Panc1 (cell line): ENCODE data around the gene GABPB1. TPM values are rescaled to one million over a fixed set of nuclear protein-coding genes. Genes with fewer than 3 reads are reported as not detected.

Experiments
- ATAC-seq: fragments of 200-7000 bp; cut with Tn5 transposase; 2 replicates; pipeline ENCODE4 v1.9.1; 2020; ENCODE audit warnings: mild to moderate bottlenecking, moderate library complexity
- BruUV-seq: library from RNA; stranded (reverse); fragments of 400-500 nt; replicated peaks from 2 replicates; lab custom pipeline; 2021; lab: Mats Ljungman, UMichigan
- CTCF ChIA-PET: fragments of 300-600 bp; sonication (Branson Sonifier 250); formaldehyde crosslinking; loops from one replicate; lab custom pipeline; 2022; ENCODE audit warnings: antibody characterized with exemption; lab: Charles Lee
- POLR2A ChIA-PET: fragments of 300-600 bp; sonication (Branson Sonifier 250); formaldehyde crosslinking; loops from one replicate; lab custom pipeline; 2022; ENCODE audit warnings: antibody characterized with exemption; lab: Charles Lee
- DNase-seq: peaks from one replicate; pipeline ENCODE4 v3.0.0-alpha.2; 2010; ENCODE audit warnings: low read depth, low spot score
- H3K27ac ChIP-seq: 2 replicates; pipeline ENCODE4 v1.5.1; 2011; ENCODE audit warnings: mild to moderate bottlenecking, low read length, inconsistent platforms
- H3K27me3 ChIP-seq: fragments of 200-500 bp; sonication (Bioruptor generic); 2 replicates; pipeline ENCODE4 v1.6.0; 2014; ENCODE audit warnings: low read length, inconsistent platforms; ENCODE audit not compliant: control insufficient read depth, insufficient read depth
- H3K36me3 ChIP-seq: fragments of 200-500 bp; sonication (Bioruptor generic); 2 replicates; pipeline ENCODE4 v1.5.1; 2014; ENCODE audit warnings: inconsistent platforms, mild to moderate bottlenecking, low read length, moderate library complexity; ENCODE audit not compliant: control insufficient read depth, insufficient read depth
- H3K4me1 ChIP-seq: 2 replicates; pipeline ENCODE4 v1.5.1; 2011; ENCODE audit warnings: inconsistent platforms, mild to moderate bottlenecking, low read length, moderate library complexity; ENCODE audit not compliant: control insufficient read depth, insufficient read depth
- H3K4me3 ChIP-seq, 2 experiments: 2 replicates each; pipeline ENCODE4 v1.5.1; 2011 to 2012; ENCODE audit warnings: low read depth in 2 of 2, low read length in 2 of 2, mild to moderate bottlenecking in 2 of 2, inconsistent platforms in 1 of 2, moderate library complexity in 1 of 2
- H3K9me3 ChIP-seq: fragments of 200-500 bp; sonication (Bioruptor generic); 2 replicates; pipeline ENCODE4 v1.5.1; 2014; ENCODE audit warnings: low read depth, mild to moderate bottlenecking, inconsistent platforms, low read length, moderate library complexity; ENCODE audit not compliant: control insufficient read depth, insufficient read depth
- POLR2AphosphoS5 ChIP-seq: IDR thresholded peaks from 2 replicates; pipeline ENCODE4 v1.6.1; 2012; ENCODE audit warnings: mild to moderate bottlenecking, low read depth, low read length, moderate library complexity
- REST ChIP-seq, 2 experiments: IDR thresholded peaks; 2 replicates each; pipeline ENCODE4 v1.6.1; 2011 to 2012; ENCODE audit warnings: low read depth in 2 of 2, control low read depth in 1 of 2, low read length in 1 of 2, mild to moderate bottlenecking in 1 of 2, moderate library complexity in 1 of 2; ENCODE audit not compliant: insufficient read depth in 1 of 2
- SIN3A ChIP-seq: IDR thresholded peaks from 2 replicates; pipeline ENCODE4 v1.6.1; 2012; ENCODE audit warnings: low read depth, mild to moderate bottlenecking, low read length, moderate library complexity, borderline replicate concordance; ENCODE audit not compliant: insufficient read depth
- TCF7L2 ChIP-seq: IDR thresholded peaks from 2 replicates; pipeline ENCODE4 v1.6.1; 2011; ENCODE audit warnings: mild to moderate bottlenecking, low read depth, low read length, inconsistent platforms
- in situ Hi-C: cut with HindIII; loops from 2 replicates; pipeline ENCODE4 v1.10.0; 2016; ENCODE audit warnings: low sequenced_read_pairs, low pct_unique_long_range_greater_than_20kb
- intact Hi-C: fragments of 100-400 bp; cut with micrococcal nuclease; formaldehyde crosslinking; loops from one replicate; pipeline ENCODE4 v1.10.0; 2022; ENCODE audit not compliant: unreplicated experiment
- total RNA-seq: library from RNA; stranded (reverse); gene quantifications from one replicate; pipeline ENCODE4 v1.2.1, GENCODE V29; 2021; ENCODE audit not compliant: unreplicated experiment
- TF ChIP-seq, protein P1 (sequence below): fragments of 450-650 bp; IDR thresholded peaks from 2 replicates; pipeline ENCODE4 v1.5.1; 2017; ENCODE audit warnings: mild to moderate bottlenecking

The GABPB1 gene
- total RNA-seq, 1 experiment from 2014 or later, result 20.0 TPM

DNA sequence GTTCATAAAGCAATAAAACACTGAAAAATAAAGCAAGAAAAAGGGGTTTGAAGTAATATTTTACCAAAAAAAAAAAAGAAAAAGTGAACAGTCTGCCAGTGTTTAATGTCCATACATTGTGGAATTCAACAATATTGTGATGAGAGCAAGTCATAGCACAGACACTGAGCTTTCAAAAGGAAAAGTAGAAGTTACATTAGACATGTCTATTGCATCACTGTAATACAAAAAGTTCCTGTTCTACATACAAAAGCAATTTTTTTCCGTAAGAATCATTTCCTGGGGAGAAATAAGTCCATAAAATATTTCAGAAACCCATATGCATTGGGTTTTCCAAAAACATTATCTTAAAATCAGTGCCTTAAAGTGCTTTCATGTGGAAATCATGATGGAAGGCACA, 77.6 kb downstream of the GABPB1 start:
- Histone ChIP-seq H3K4me1 (no peaks in the 10 kb centered on the region), H3K27me3 (no peaks in the 10 kb centered on the region), H3K4me3 (no peak overlapping the region), H3K9me3 (no peaks in the 10 kb centered on the region), H3K36me3 (no peaks in the 10 kb centered on the region), H3K27ac (no peak overlapping the region)
- ChIA-PET CTCF (interaction anchor here (0.7 kb wide), 1 partner anchor 1556 kb away, joined by 4 read pairs; no protein-coding TSS in a partner anchor), POLR2A (no interaction called here)
- ATAC-seq, result no peak
- TF ChIP-seq TCF7L2, result no peak
- no peak for TF ChIP-seq SIN3A
- in situ Hi-C loops, result no loop called here
- DNase-seq, result no peak
- intact Hi-C loops, result no loop called here
- no TSS peak for BruUV-seq

DNA sequence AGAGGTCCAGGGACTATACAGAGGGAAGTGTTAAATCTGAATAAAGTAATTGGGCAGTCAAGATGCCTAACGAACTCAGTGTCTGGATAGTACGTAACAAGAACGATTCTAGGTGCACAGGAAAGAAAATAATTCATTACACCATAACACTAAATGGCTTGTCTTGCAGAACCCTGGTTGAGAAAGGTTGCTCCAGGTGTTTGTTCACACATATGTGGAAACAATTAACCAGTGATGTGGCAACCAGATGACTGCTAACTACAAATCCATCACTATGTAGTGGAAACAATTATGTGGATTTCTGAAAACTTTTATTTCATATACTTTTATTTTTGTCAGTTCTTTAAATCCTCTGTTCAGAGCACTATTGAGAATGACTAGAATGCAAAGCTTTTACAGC, 79.1 kb downstream of the GABPB1 start:
- DNase-seq (no peak), ATAC-seq (no peak)
- Histone ChIP-seq H3K27me3 (no peaks in the 10 kb centered on the region), H3K36me3 (no peaks in the 10 kb centered on the region), H3K4me1 (no peaks in the 10 kb centered on the region), H3K4me3 (no peak overlapping the region), H3K9me3 (no peaks in the 10 kb centered on the region), H3K27ac (no peak overlapping the region)
- intact Hi-C loops (no loop called here), in situ Hi-C loops (no loop called here)
- POLR2A ChIA-PET, result no interaction called here
- TF ChIP-seq SIN3A (no peak), POLR2AphosphoS5 (no peak), TCF7L2 (no peak), REST (IDR thresholded peaks at IDR 0.05; ENCODE audit: insufficient read depth in 1 of 2, low read depth in 2 of 2, low read length in 1 of 2) (no peak)
- TF ChIP-seq, protein P1, sequence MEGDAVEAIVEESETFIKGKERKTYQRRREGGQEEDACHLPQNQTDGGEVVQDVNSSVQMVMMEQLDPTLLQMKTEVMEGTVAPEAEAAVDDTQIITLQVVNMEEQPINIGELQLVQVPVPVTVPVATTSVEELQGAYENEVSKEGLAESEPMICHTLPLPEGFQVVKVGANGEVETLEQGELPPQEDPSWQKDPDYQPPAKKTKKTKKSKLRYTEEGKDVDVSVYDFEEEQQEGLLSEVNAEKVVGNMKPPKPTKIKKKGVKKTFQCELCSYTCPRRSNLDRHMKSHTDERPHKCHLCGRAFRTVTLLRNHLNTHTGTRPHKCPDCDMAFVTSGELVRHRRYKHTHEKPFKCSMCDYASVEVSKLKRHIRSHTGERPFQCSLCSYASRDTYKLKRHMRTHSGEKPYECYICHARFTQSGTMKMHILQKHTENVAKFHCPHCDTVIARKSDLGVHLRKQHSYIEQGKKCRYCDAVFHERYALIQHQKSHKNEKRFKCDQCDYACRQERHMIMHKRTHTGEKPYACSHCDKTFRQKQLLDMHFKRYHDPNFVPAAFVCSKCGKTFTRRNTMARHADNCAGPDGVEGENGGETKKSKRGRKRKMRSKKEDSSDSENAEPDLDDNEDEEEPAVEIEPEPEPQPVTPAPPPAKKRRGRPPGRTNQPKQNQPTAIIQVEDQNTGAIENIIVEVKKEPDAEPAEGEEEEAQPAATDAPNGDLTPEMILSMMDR, result no peak
- CTCF ChIA-PET, result no interaction called here
- no TSS peak for BruUV-seq

GRCh38 chr15:50275091-50275490, 79.9 kb downstream of the GABPB1 start:
- CTCF ChIA-PET, result no interaction called here
- POLR2A ChIA-PET, result no interaction called here
- Histone ChIP-seq H3K4me3 (no peak overlapping the region), H3K36me3 (no peaks in the 10 kb centered on the region), H3K4me1 (no peaks in the 10 kb centered on the region), H3K27me3 (no peaks in the 10 kb centered on the region), H3K9me3 (no peaks in the 10 kb centered on the region), H3K27ac (no peak overlapping the region)
- TF ChIP-seq POLR2AphosphoS5 (no peak), TCF7L2 (no peak), SIN3A (no peak), REST (IDR thresholded peaks at IDR 0.05; ENCODE audit: insufficient read depth in 1 of 2, low read depth in 2 of 2, low read length in 1 of 2) (no peak)
- TF ChIP-seq, protein P1, result no peak
- no peak for DNase-seq
- intact Hi-C loops, result no loop called here
- in situ Hi-C loops, result no loop called here
- no peak for ATAC-seq
- BruUV-seq, result no TSS peak
